Suppressor macrophage treated with lipopolysaccharide for 4 hours (primary cell): Measurements from ENCODE around the gene BABAM1.

ENCODE experiments used
- DNase-seq: peaks from one replicate; pipeline ENCODE4 v3.0.0-alpha.2; 2020

Gene BABAM1

DNA sequence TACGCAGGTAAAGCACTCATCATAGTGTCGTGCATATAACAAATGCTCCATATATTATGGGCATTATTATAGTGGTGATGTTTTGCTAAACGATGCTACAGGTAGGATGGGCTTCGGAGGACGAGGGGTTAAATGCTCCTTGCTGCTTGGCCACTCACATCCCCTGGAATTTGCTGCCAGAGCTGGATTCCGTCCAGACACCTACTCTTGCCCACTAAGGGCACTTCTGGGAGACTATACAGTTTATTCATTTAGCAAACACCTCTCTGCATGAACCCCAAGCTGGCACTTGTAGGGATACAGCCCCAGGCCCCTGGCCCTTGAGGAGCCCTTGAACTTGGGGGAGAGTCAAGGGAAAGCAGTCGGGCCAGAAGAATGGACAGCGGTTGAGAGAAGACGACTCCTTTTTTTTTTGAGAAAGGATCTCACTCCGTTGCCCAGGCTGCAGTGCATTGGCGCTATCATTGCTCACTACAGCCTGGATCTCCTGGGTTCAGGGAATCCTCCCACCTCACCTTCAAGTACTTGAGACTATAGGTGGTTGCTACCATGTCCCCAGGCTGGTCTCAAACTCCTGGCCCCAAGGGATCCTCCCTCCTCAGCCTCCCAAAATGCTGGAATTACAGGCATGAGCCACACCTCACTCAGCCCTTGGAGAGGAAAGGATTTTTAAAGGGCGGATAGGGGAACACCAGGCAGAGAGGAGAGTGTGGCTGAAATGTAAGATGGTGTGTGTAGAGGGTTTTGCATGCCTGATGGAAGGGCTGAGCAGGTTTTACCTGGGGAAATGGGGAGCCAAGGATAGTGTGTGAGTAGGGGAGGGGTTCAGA is 37.4 kb downstream of the BABAM1 start:
- DNase-seq = no peak

DNA sequence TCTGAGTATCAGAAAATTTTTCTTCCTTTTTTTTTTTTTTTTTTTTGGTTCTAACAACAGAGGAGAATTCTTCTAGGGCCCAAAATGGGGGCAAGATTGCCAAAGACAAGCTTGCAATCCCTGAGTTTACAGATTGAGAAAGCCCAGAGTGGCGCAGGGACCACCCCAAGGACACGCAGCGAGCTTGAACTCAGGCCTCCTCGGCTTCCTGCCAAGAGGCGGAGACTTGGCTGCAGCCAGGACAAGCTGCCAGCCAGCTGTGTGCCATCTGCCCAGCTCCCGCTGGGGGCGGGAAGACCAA is 37.9 kb downstream of the BABAM1 start:
- no peak for DNase-seq

DNA sequence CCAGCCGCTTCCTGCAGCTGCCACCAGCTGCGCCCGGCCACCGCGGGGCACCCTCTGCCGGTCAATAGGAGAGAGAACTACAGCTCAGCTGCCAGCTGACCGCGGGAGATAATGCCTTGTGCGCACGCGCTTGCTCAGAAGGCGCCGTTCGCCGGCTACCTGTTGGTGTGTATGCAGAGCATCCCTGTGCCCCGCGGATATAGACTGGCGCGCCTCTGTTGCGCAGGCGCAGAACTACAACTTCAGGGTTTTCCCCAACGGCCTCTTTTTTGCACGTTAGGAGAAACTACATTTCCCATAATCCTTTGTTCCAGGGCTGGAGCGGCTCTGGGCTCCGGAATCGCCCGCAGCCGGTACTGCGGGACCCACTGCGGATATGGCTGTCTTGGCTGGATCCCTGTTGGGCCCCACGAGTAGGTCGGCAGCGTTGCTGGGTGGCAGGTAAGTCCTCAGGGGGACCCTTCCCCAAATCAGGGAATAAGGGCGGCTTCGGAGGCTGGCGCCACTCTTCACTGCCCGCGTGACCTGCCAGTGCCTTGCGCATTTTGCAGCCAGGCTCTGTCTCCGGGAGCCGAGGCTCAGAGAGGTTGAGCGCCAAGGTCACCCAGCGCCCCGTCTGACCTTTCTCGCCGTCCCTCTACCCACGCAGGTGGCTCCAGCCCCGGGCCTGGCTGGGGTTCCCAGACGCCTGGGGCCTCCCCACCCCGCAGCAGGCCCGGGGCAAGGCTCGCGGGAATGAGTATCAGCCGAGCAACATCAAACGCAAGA is 38.5 kb downstream of the BABAM1 start, which contains the start of gene MRPL34:
TSS of gene MRPL34 (plus strand) at position 356 of the 768 bp plus-strand sequence. CDS start at position 377, 21 bp downstream.
- peak; percentile 97 for DNase-seq

DNA sequence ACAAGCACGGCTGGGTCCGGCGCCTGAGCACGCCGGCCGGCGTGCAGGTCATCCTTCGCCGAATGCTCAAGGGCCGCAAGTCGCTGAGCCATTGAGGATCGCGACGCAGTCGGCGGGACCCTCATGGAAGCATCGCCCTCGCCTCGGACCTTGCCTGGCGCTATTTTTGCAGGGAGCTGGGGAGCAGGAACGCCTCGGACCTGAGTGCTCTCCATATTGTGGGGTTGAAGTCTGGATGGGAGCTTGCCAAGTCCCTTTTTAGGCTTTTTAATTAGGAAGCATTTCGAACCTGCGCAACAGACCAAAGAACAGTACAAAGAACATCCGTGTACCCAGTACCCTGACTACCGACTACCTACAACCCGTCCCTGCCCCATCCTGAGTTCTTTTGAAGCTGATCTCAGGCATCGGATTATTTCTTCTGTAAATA is 39.1 kb downstream of the BABAM1 start:
- no peak for DNase-seq

DNA sequence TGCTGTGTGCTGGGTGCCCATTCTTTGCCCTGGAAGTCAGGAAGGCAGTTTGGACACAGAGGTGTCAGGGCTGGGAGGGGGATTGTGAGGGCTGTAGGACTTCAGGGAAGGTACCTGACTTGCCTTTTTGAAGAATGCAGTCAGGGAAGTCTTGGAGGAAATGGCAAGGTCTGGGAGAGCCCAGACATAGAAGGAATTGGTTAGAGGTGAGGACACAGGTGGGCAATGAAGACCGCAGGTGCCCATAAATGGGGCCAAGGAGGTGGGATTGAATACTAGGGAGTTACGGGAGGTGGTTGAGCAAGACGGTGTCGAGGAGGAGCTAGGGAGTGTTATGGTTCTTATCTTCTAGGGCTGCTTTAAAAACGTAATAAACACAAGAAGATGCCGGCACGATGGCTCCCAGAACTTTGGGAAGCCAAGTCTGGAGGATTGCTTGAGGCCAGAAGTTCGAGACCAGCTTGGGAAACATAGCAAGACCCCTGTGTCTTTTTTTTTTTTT is 40.7 kb downstream of the BABAM1 start:
- no peak for DNase-seq

DNA sequence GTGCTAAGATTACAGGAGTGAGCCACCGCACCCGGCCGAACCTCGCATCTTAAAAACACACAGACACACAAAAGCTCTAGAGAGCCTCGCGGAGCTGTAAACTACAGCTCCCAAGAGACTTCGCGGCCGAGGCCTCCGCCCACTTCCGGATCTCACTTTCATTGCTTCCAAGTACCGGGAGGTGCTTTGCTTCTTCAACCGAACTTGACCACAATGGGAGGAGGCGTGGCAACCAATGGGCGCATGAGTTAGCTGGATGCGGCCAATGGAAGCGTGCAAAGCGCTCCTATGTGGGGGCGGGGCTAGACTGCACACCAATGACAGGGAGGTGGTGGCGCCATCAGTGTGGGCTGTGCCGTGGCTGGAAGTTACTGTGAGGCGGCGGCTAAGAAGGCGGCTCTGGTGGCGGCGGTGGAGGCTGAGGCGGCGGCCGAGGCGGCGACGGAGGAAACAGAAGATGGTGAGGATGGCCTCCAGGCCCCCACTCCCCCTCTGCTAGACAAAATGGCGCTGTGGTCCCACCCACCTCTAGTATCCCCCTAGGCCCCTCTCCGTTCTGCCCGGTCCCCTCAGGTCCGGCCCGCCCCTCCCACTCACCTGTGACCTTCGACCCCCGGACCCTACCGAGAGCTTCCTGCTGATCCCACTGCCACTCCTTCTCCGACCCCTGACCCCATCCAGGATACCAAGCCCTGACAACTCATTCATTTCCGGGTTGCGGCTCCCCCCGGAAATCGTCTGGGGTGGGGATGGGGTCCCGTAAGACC is 42.1 kb downstream of the BABAM1 start, which contains the start of gene DDA1:
TSS of gene DDA1 (plus strand) at position 366 of the 767 bp plus-strand sequence. CDS start at position 458, 92 bp downstream.
- DNase-seq = peak; percentile 100

DNA sequence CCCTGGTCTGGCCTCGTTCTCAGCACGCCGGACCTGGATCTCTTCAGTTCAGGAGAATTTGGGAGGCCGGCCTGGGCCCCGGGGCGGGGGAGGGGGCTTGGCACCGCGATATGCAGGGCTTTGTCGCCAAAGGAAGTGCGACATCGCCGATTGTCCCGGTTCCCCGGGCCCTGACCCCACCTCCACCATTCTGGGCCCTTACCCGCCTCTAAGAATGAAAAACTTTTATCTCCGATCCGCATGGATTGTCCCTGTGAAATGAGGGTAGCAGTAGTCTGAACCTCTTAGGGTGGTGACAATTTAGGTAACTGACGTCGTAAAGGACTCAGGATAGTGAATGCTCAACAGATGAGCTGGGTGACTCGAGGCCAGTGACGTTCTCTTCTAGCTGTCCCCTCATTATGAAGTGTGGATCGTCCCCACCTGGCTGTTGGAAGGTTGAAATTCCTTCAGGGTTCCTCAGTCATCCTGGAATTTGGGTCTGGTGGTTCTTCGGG is 42.8 kb downstream of the BABAM1 start:
- no peak for DNase-seq

DNA sequence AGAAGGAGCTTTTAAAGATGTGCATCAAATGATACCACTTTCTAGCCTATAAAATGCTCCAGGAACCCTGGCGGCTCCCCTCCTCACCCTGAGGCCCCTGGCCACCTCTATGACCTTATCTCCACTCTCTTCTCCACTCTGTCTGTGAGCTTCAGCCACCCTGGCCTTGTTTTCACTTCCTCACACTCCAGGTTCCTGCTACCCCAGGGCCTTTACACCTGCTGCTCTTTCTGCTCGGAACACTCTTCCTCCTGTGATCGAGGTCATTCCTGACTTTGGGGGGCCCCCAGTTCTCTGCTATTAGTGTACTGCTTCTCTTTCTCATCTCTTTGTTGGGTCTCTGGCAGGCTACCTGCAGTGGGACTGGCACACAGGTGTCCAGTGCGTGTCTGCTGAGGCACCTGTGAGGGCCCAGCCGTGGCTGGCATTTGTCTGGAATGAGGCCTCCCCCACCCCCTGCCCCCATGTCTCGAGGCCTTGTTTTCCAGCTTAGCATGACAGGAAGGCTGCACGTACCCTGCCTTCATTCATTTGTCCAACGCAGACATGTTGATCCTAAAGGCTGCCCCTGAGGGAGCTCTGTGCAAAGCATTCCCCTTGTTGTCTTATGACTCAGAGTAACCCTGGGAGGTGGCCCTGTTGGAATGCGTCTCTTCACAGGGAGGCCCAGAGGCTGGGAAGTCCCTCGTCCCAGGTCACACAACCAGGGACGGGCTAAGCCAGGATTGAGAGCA is 44.4 kb downstream of the BABAM1 start:
- DNase-seq = no peak

DNA sequence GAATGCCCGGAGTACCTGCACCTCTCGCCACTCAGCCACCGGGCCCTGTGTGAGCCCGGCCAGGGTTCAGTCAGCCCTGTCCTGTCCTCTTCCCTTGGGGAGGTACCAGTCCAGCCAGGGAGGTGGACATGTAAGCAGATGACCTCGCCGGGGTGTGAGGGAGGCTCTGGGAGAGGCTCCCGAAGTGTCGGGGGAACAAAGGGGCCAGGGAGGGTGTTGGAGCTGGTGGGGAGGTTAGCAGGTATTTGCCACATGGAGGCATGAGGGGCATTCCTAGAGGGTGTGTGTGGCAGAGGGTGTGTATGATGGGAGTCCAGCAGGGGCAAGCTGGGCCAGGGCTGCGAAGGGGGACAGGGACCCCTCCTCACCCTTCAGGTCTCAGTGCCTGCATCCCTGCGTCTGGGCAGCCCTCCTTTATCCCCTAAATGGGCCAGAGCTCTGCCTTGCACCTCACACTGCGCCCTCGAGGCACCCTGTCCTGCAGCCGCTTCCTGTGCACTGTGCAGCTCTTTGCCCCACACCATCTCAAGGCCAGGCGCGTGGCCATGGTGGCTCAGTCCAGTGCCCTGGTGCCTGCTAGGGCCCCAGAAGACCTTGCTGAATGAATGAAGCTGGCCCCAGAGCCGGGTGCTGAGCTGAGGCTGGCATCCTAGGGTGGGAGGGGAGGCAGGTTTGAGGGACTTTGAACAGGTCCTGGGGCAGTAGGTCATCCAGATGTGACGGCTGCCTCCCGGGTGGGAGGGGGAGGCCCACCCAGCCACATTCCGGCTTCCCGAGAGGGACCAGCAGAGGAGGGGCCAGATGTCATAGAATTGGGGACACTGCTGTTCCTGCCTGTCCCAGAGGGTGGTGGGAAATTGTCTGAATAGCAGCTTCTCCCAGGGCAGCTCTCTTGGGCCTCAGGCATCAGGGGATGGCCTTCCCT is 45.2 kb downstream of the BABAM1 start:
- DNase-seq = no peak

DNA sequence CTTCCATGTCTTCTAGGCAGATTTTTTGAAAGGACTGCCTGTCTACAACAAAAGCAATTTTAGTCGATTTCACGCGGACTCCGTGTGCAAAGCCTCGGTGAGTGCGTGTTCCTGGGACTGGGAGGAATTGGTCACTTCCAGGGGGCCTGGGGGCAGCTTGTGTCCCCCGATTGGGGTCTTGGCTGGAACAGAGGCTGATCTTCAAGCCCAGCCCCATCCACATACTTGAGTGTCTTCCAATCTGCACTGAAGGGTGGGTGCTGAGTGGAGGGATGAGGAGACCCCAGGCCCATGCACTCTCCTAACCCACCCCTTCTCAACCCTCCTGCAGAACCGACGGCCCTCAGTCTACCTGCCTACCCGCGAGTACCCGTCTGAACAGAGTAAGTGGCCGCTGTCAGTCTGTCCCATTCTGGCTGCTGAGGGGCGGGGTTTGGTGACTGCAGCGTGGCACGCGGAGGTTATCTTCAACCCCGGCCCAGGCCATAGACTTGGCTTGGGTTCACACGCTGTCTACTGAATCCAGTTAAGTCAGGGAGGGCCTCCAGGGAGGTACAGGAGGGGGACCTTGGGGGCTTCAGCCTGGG is 46.9 kb downstream of the BABAM1 start:
- no peak for DNase-seq

DNA sequence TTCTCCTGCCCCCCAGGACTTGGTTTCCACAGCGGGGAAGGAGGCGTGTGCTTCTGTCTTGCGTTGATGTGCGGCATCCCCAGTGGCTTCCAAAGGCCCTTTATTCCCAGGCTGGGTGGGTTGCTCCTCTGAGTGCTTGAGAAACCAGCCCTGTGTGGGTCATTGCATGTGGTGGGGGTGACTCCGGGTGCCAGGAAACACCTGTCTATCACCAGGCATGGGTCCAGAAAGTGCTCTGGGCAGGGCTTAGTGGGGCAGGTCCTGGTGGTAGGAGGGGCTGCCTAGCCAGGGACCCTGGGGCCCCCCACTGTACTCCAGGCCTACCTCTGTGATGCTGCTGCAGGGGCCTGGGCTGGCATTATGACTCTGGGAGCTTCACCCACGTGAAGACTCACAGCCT is 51.7 kb downstream of the BABAM1 start:
- DNase-seq = no peak

DNA sequence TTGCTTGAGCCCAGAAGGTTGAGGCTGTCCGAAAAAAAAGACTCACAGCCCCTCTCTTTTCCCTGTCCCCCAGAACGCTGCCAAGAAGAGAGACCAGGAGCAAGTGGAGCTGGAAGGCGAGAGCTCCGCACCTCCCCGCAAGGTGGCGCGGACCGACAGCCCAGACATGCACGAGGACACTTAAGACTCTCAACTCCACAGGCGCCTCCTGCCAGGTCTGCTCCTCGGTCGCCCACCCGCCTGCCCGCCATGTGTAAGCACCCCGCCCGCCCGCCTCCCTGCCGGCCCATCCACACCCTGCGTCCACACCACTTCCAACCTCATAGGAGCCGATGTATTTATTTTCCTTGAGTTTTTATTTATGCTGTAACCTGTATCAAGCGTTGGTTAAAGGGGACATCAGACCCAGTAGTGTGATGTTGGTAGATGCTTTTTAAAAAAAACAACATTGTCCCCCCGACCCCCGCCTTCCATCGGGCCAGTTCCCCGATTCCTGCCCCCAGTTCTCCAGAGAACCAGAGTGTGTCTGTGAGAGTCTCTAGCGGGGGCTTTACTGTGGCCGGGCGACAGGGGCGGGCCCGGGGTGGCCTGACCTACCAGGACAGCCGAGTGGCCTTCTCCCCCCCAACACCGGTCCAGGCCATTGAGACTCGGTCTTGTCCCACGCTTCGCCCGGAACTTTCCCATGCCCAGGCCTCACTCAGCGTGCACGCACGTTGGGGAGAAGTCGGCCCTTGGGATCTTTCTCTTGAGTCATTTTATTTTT is 52.4 kb downstream of the BABAM1 start:
- DNase-seq = no peak

DNA sequence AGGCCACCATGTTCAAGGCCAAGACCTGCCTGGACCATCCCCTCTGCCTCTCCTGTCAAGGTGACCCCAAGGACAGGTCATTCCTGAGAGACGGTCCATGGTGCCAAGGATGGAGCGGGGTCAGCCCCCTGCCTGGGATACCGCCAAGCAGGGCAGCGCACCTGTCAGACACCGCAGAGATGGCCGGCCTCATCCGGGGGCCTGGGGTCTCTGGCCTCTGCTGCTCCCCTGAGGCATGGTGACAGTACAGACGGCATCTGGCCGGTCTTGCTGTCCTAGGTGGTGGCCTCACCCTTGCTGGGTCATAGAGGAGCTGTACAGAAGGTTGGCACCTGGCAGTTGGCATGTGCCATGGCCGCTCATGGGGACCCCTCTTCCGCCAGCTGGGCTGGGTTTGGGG is 53.2 kb downstream of the BABAM1 start:
- no peak for DNase-seq

DNA sequence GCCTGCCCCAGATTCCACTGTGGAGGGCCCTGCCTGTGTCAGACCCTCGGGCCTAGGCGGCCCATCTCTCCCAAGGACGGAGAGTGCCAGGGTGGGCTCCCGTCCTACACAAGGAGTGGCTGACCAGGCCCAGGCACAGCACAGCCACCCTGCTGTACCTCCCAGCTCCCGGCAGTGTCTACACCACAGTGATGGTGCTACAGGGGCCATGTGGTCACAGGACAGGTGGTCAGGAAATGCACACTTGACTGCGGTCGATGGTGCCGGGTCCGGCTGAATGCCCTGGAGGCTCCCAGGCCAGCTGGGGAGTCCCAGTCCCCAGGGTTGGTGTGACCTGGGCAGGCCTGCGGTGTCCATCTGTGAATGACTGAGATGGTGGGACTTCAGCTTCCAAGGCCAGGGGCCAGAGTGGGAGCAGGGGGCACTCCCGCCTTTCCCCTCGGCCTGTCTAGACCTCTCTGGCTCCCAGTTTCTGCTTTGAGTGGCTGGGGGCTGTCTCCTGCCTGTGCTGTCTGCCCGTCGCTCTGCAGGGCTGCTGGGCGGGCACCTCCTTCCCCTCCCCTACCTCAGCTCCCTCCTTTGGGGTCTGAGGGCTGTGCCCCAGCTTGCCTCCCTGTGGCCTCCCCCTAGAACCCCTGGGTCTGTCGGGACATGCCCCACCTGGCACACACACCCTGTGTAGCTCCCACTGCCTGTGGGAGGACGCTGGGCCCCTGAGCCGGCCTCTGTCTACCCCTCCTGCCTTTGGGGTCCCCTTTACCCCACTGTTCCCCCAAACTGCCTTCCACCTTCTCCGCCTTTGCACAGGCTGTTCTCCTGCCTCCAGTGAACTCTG is 54.6 kb downstream of the BABAM1 start:
- no peak for DNase-seq

DNA sequence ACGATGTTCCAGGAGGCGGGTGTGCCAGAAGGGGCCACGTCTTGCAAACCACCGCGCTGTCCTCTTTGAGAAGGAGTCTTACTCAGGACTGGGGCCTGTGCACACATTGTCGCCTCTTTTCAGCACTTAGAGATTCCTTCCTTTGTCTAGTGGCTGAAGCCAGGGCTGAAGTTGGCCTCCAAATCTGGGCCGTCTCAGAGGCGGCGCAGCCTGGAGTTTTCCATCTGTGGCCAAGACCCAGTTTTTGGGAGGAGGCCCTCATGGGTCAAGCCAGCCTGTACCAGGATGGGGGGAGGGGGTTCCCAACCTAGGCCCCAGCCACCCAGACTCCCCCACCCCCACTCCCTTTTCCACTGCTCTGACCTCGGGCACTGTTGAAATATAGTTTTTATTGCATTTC is 55.6 kb downstream of the BABAM1 start:
- no peak for DNase-seq

DNA sequence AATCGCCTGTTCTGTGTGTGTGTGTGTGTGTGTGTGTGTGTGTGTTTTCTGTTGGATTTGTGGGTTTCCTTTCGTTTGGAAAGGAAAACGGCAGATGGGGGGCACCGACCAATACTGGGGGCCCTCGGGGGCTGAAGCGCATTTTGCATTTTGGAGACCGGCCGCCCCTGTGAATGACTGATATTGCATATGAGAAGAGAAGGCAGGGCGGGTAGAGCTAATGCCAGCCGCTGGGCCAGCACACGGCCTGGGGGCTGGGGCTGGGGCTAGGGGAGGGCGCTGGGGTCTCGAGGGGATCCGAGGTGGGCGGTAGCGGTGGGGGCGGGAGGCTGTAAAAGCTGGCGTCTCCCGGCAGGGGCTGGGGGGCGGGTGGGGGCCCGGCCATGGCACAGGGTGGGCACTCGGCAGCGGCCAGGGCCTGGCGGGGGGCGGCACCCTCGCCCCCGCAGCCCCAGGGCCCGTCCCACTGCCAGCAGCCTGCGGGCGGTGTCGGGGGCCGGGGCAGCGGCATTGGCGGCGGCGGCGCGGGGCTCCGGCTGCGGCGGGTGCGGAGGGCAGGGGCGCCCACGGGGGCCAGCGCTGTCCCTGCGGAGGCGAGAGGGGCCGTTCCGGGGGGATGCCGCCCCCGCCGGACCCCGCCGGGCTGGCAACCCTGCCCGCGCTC is 56.2 kb downstream of the BABAM1 start:
- no peak for DNase-seq

DNA sequence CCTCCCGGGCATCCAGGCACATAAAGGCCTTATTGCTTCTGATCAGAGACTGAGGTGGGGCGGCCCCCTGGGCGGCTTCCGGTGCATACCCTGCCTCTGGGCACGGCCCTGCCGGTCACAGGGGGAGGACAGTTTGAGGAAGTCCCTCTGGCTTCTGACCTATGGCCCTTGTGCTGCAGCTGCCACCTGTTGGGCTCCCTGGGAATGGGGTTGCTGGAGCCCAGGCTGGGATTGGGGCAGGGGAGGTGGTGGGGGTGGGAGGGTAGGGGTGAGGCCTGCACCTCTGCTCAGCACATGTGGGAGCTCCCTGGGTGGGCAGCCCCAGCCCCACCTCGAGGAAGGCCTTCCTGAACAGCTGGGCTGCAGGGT is 56.7 kb downstream of the BABAM1 start:
- peak; percentile 43 for DNase-seq

DNA sequence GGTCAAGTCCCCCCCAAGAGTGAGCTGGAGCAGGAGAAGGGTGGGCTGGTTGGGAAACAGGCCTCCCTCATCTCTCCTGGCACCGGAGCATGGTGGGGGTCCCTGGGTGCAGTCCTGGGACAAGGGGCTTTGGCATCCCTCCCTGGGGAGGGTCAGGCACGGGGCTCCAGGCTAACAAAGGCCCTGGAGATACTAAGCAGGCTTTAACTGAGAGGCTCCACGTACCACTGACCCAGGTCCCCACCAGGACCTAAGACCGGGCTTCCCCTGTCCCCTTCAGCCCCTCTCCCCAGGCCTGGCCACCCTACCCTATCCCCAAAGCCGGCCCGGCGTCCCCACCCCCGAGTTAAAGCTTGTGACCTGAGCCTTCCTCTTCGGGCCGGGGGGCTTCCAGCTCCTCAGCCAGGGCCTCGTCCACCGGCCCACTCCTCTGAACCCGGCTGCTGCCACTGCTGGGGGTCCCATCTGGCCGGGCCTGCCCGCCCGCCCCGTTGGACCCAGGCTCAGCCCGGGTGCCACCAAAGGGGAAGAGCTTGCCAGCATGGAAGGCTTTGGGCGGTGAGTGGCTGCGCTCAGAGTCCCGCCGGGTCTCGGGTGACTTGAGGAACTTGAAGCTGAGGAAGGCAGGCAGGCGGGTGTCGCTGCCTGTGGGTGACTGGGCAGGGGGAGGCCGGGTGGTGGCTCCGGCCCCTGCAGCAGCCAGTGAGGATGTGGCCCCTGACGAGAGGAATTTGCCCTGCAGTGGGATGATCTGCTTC is 57.3 kb downstream of the BABAM1 start:
- DNase-seq = no peak
